ENCODE measurements around the gene KCNJ9.

Gene KCNJ9

DNA sequence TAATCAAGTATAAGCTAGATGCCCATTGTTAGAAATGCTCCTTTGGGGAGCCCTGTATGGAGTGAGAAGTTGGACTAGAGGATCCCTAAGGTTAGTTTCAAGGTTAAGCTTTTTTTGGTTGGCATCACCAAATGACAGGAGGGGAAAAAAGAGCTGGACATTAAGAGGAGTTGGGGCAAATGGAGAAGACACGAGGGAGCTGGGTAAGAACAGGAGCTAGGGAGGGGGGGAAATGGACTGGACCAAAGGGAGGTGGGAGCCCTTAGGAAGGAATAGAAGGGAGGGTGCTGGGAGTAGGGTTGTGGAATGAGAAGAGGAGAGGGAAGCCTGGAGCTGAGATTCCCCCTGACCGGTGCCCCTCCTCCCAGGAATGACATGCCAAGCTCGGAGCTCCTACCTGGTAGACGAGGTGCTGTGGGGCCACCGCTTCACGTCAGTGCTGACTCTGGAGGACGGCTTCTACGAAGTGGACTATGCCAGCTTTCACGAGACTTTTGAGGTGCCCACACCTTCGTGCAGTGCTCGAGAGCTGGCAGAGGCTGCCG lies 5.9 kb downstream of the KCNJ9 start:
- TF ChIP-seq EZH2phosphoT487 (IDR thresholded peaks at IDR 0.05; ENCODE audit: low read length) (no peak), EZH2 (optimal IDR thresholded peaks at IDR 0.05; ENCODE audit: low read depth, low read length) (no peak)
- TF ChIP-seq, protein P1, sequence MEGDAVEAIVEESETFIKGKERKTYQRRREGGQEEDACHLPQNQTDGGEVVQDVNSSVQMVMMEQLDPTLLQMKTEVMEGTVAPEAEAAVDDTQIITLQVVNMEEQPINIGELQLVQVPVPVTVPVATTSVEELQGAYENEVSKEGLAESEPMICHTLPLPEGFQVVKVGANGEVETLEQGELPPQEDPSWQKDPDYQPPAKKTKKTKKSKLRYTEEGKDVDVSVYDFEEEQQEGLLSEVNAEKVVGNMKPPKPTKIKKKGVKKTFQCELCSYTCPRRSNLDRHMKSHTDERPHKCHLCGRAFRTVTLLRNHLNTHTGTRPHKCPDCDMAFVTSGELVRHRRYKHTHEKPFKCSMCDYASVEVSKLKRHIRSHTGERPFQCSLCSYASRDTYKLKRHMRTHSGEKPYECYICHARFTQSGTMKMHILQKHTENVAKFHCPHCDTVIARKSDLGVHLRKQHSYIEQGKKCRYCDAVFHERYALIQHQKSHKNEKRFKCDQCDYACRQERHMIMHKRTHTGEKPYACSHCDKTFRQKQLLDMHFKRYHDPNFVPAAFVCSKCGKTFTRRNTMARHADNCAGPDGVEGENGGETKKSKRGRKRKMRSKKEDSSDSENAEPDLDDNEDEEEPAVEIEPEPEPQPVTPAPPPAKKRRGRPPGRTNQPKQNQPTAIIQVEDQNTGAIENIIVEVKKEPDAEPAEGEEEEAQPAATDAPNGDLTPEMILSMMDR (IDR thresholded peaks at IDR 0.05; ENCODE audit: low read length), result no peak
- Histone ChIP-seq H3K4me1 (ENCODE audit: low read length) (peaks cover 5% of the 10 kb centered on the region), H4K20me1 (ENCODE audit: insufficient read depth, low read length) (no peaks in the 10 kb centered on the region), H3K27ac (ENCODE audit: low read length) (no peak overlapping the region), H3K9me3 (replicated peaks; ENCODE audit: insufficient read depth, low read length) (no peaks in the 10 kb centered on the region), H3K36me3 (replicated peaks; ENCODE audit: insufficient read depth, low read length) (no peaks in the 10 kb centered on the region), H3K4me3 (ENCODE audit: low read length) (no peak overlapping the region), H3K9ac (ENCODE audit: low read length) (no peak overlapping the region), H3K4me2 (ENCODE audit: low read depth, low read length) (no peak overlapping the region), H3K27me3 (replicated peaks; ENCODE audit: insufficient read depth, low read length) (peaks cover 15% of the 10 kb centered on the region), H2AFZ (ENCODE audit: low read length) (no peak overlapping the region), H3K9me2 (replicated peaks; ENCODE audit: insufficient read depth, low read length) (no peaks in the 10 kb centered on the region), H3F3A (ENCODE audit: insufficient read depth, low read length) (no peaks in the 10 kb centered on the region), H3K79me2 (ENCODE audit: low read length) (no peaks in the 10 kb centered on the region)
- DNase-seq, result no peak

DNA sequence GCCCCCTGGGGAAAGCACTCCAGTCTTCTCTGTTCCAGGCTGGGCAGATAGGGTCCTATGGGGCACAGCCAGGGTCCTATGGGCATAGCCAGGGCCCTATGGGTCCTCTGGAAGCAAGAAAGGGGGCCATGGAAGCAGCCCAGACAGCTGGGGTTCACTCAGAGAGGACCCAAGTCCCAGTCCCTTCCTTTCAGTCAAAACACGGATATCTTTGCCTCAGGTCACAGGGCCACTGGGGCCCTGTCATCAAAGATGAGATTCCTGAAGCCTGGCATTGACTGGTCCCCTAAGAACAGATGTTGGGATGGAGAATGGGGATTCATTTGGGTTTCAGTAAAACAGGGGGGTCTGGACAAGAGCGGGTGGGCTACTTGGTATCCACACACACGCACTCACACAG lies 8.5 kb downstream of the KCNJ9 start:
- Histone ChIP-seq H3K36me3 (replicated peaks; ENCODE audit: insufficient read depth, low read length) (no peaks in the 10 kb centered on the region), H3K4me2 (ENCODE audit: low read depth, low read length) (no peak overlapping the region), H3K9me3 (replicated peaks; ENCODE audit: insufficient read depth, low read length) (no peaks in the 10 kb centered on the region), H3K4me3 (ENCODE audit: low read length) (no peak overlapping the region), H3K27ac (ENCODE audit: low read length) (no peak overlapping the region), H3K27me3 (replicated peaks; ENCODE audit: insufficient read depth, low read length) (no peaks in the 10 kb centered on the region), H3K9me2 (replicated peaks; ENCODE audit: insufficient read depth, low read length) (no peaks in the 10 kb centered on the region), H3K4me1 (ENCODE audit: low read length) (no peaks in the 10 kb centered on the region), H3K9ac (ENCODE audit: low read length) (no peak overlapping the region), H2AFZ (ENCODE audit: low read length) (no peak overlapping the region), H3F3A (ENCODE audit: insufficient read depth, low read length) (no peaks in the 10 kb centered on the region), H4K20me1 (ENCODE audit: insufficient read depth, low read length) (no peaks in the 10 kb centered on the region), H3K79me2 (ENCODE audit: low read length) (no peaks in the 10 kb centered on the region)
- TF ChIP-seq EZH2phosphoT487 (IDR thresholded peaks at IDR 0.05; ENCODE audit: low read length) (no peak), EZH2 (optimal IDR thresholded peaks at IDR 0.05; ENCODE audit: low read depth, low read length) (no peak)
- TF ChIP-seq, protein P1 (IDR thresholded peaks at IDR 0.05; ENCODE audit: low read length), result no peak
- no peak for DNase-seq

- H3K27me3 ChIP-seq (replicated peaks; ENCODE audit: insufficient read depth, low read length), result no peaks in the 10 kb centered on the region
- H4K20me1 ChIP-seq (ENCODE audit: insufficient read depth, low read length), result no peaks in the 10 kb centered on the region
- H3K9me2 ChIP-seq (replicated peaks; ENCODE audit: insufficient read depth, low read length), result no peaks in the 10 kb centered on the region
- no peak overlapping the region for H3K4me2 ChIP-seq (ENCODE audit: low read depth, low read length)
- H3K79me2 ChIP-seq (ENCODE audit: low read length), result no peaks in the 10 kb centered on the region
- H2AFZ ChIP-seq (ENCODE audit: low read length), result no peak overlapping the region
- H3K4me3 ChIP-seq (ENCODE audit: low read length), result no peak overlapping the region
- no peaks in the 10 kb centered on the region for H3K9me3 ChIP-seq (replicated peaks; ENCODE audit: insufficient read depth, low read length)
- no peak for DNase-seq
- H3K4me1 ChIP-seq (ENCODE audit: low read length), result no peaks in the 10 kb centered on the region
- H3K36me3 ChIP-seq (replicated peaks; ENCODE audit: insufficient read depth, low read length), result no peaks in the 10 kb centered on the region
- H3F3A ChIP-seq (ENCODE audit: insufficient read depth, low read length), result no peaks in the 10 kb centered on the region
- H3K27ac ChIP-seq (ENCODE audit: low read length), result no peak overlapping the region
- no peak overlapping the region for H3K9ac ChIP-seq (ENCODE audit: low read length)
- TF ChIP-seq EZH2phosphoT487 (IDR thresholded peaks at IDR 0.05; ENCODE audit: low read length), result no peak
- no peak for TF ChIP-seq EZH2 (optimal IDR thresholded peaks at IDR 0.05; ENCODE audit: low read depth, low read length)
Observed at GRCh38 chr1:160090760-160091159, 9.4 kb downstream of the KCNJ9 start.

DNA sequence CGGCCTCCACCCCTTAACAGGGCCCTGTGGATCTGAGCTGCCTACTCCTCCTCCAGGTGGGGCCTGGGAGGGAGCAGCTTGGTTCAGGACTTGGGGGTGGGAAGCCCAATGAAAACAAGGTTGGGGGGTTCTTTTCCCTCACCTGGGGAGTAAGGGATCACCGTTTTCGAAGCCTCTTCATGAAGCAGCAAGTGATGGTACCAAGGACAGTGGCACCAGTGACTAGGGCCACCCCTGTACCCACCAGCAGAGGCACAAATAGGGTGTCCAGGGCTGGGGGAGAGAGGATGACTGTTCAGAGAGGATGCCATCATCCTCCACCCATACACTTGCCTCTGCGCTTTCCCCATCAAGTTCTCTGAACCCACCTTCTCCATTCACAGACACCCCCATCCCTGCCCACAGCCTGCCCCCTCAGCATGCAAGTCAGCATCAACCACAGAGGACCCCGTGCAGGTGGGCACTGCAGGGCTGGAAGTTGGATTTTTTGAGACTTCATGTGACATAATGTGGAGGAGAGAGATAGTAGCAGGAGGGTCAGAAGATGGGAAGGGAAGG lies 10.4 kb downstream of the KCNJ9 start:
- H4K20me1 ChIP-seq (ENCODE audit: insufficient read depth, low read length), result no peaks in the 10 kb centered on the region
- H3K27me3 ChIP-seq (replicated peaks; ENCODE audit: insufficient read depth, low read length), result no peaks in the 10 kb centered on the region
- H3K4me2 ChIP-seq (ENCODE audit: low read depth, low read length), result no peak overlapping the region
- no peak overlapping the region for H3K27ac ChIP-seq (ENCODE audit: low read length)
- peaks cover 4% of the 10 kb centered on the region for H3K4me1 ChIP-seq (ENCODE audit: low read length)
- H3K9me3 ChIP-seq (replicated peaks; ENCODE audit: insufficient read depth, low read length), result no peaks in the 10 kb centered on the region
- H3K4me3 ChIP-seq (ENCODE audit: low read length), result no peak overlapping the region
- no peak for TF ChIP-seq EZH2phosphoT487 (IDR thresholded peaks at IDR 0.05; ENCODE audit: low read length)
- TF ChIP-seq, protein P1 (IDR thresholded peaks at IDR 0.05; ENCODE audit: low read length), result no peak
- no peak for TF ChIP-seq EZH2 (optimal IDR thresholded peaks at IDR 0.05; ENCODE audit: low read depth, low read length)
- no peak overlapping the region for H3K9ac ChIP-seq (ENCODE audit: low read length)
- H3K36me3 ChIP-seq (replicated peaks; ENCODE audit: insufficient read depth, low read length), result no peaks in the 10 kb centered on the region
- H3K79me2 ChIP-seq (ENCODE audit: low read length), result peaks cover 8% of the 10 kb centered on the region
- H3K9me2 ChIP-seq (replicated peaks; ENCODE audit: insufficient read depth, low read length), result no peaks in the 10 kb centered on the region
- DNase-seq, result no peak
- no peaks in the 10 kb centered on the region for H3F3A ChIP-seq (ENCODE audit: insufficient read depth, low read length)
- H2AFZ ChIP-seq (ENCODE audit: low read length), result no peak overlapping the region
